ENCODE data around the gene IRF6. TPM values are rescaled to one million over a fixed set of nuclear protein-coding genes. Genes with fewer than 3 reads are reported as not detected.
A peak's percentile ranks its signal among the peaks of the same experiment; 100 is the strongest.
"Not testable (repeated sequence)": the region's sequence is repeated elsewhere in the genome, so short reads cannot be mapped to it uniquely, and the experiment has no call there.

IRF6 gene
- total RNA-seq, 1 donor from 2014 or later = 23.4 TPM

GRCh38 chr1:209802780-209803152 is 3.2 kb downstream of the IRF6 start:
- Mint-ChIP-seq H3K36me3 (ENCODE audit: insufficient read depth) (peaks cover 9% of the 10 kb centered on the region), H3K4me1 (ENCODE audit: low read depth) (peaks cover 21% of the 10 kb centered on the region), H3K4me3 (ENCODE audit: low read depth) (no peak overlapping the region), H3K27ac (no peak overlapping the region), H3K27me3 (no peaks in the 10 kb centered on the region), H3K9me3 (ENCODE audit: low read depth) (no peaks in the 10 kb centered on the region)
- DNase-seq (ENCODE audit: low spot score, unreplicated experiment) = no peak
- no peak for TF ChIP-seq CTCF (IDR thresholded peaks at IDR 0.05; ENCODE audit: unreplicated experiment)

- Mint-ChIP-seq H3K27me3 (no peaks in the 10 kb centered on the region), H3K4me1 (ENCODE audit: low read depth) (peaks cover 21% of the 10 kb centered on the region), H3K27ac (no peak overlapping the region), H3K4me3 (ENCODE audit: low read depth) (no peak overlapping the region), H3K9me3 (ENCODE audit: low read depth) (no peaks in the 10 kb centered on the region), H3K36me3 (ENCODE audit: insufficient read depth) (peaks cover 9% of the 10 kb centered on the region)
- TF ChIP-seq CTCF (IDR thresholded peaks at IDR 0.05; ENCODE audit: unreplicated experiment) = no peak
- DNase-seq (ENCODE audit: low spot score, unreplicated experiment) = no peak
Measured at GRCh38 chr1:209802117-209802779, 3.7 kb downstream of the IRF6 start.

GRCh38 chr1:209800984-209801834 is 4.7 kb downstream of the IRF6 start:
- no peak overlapping the region for H3K27ac Mint-ChIP-seq
- TF ChIP-seq CTCF (IDR thresholded peaks at IDR 0.05; ENCODE audit: unreplicated experiment) = no peak
- no peaks in the 10 kb centered on the region for H3K27me3 Mint-ChIP-seq
- no peaks in the 10 kb centered on the region for H3K9me3 Mint-ChIP-seq (ENCODE audit: low read depth)
- peaks cover 20% of the 10 kb centered on the region for H3K4me1 Mint-ChIP-seq (ENCODE audit: low read depth)
- H3K4me3 Mint-ChIP-seq (ENCODE audit: low read depth) = no peak overlapping the region
- no peak for DNase-seq (ENCODE audit: low spot score, unreplicated experiment)
- H3K36me3 Mint-ChIP-seq (ENCODE audit: insufficient read depth) = peaks cover 10% of the 10 kb centered on the region

GRCh38 chr1:209797978-209798639 is 7.8 kb downstream of the IRF6 start:
- Mint-ChIP-seq H3K4me1 (ENCODE audit: low read depth) (peaks cover 3% of the 10 kb centered on the region), H3K27me3 (no peaks in the 10 kb centered on the region), H3K36me3 (ENCODE audit: insufficient read depth) (peaks cover 29% of the 10 kb centered on the region), H3K27ac (no peak overlapping the region), H3K4me3 (ENCODE audit: low read depth) (no peak overlapping the region), H3K9me3 (ENCODE audit: low read depth) (no peaks in the 10 kb centered on the region)
- TF ChIP-seq CTCF (IDR thresholded peaks at IDR 0.05; ENCODE audit: unreplicated experiment) = peak; percentile 15
- no peak for DNase-seq (ENCODE audit: low spot score, unreplicated experiment)

GRCh38 chr1:209793711-209794110 is 12.2 kb downstream of the IRF6 start:
- peaks cover 50% of the 10 kb centered on the region for H3K36me3 Mint-ChIP-seq (ENCODE audit: insufficient read depth)
- peak overlapping the region; percentile 45 for H3K27ac Mint-ChIP-seq
- not testable (repeated sequence) for H3K4me3 Mint-ChIP-seq (ENCODE audit: low read depth); DNase-seq (ENCODE audit: low spot score, unreplicated experiment); H3K9me3 Mint-ChIP-seq (ENCODE audit: low read depth); H3K27me3 Mint-ChIP-seq; H3K4me1 Mint-ChIP-seq (ENCODE audit: low read depth)

Measured in progenitor cell of endocrine pancreas (in vitro differentiated cells).